ENCODE results near the gene SLC2A1. TPM values are rescaled to one million over a fixed set of nuclear protein-coding genes. Genes with fewer than 3 reads are reported as not detected.

SLC2A1 gene
- total RNA-seq, 2 donors from 2014 or later = 119 to 147 TPM

DNA sequence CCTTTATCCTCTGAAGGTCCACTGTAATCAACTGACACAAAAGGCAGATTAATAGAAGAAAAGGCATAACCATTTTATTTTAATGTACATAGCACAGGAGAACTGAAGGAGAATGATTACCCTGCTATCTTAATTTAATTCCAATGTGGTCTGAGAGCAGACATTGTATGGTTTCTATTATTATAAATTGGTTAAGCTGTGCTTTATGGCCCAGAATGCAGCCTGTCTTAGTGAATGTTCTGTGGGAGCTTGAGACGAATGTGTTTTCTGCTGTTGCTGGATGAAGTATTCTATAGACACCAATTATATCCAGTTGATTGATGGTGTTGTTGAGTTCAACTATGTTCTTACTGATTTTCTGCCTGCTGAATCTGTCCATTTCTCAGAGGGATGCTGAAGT lies 25.0 kb upstream of the SLC2A1 start:
- no peak for ATAC-seq (ENCODE audit: insufficient number of reproducible peaks, low FRiP score, low read depth)
- H3K4me3 ChIP-seq = no peak overlapping the region
- H3K36me3 ChIP-seq = no peaks in the 10 kb centered on the region
- H3K27ac ChIP-seq = no peak overlapping the region
- no peak for TF ChIP-seq CTCF (IDR thresholded peaks at IDR 0.05)
- H3K27me3 ChIP-seq (replicated peaks; ENCODE audit: insufficient read depth) = no peaks in the 10 kb centered on the region
- H3K9me3 ChIP-seq = no peaks in the 10 kb centered on the region
- H3K4me1 ChIP-seq (ENCODE audit: control insufficient read depth in 1 of 2, low read depth in 2 of 2) = no peaks in the 10 kb centered on the region
- DNase-seq (ENCODE audit: low spot score) = no peak

GRCh38 chr1:42983253-42983652 lies 24.6 kb upstream of the SLC2A1 start:
- no peak for TF ChIP-seq CTCF (IDR thresholded peaks at IDR 0.05)
- no peaks in the 10 kb centered on the region for H3K36me3 ChIP-seq

GRCh38 chr1:42982641-42983040 lies 24.0 kb upstream of the SLC2A1 start:
- no peak for TF ChIP-seq CTCF (IDR thresholded peaks at IDR 0.05)
- H3K4me3 ChIP-seq = no peak overlapping the region
- no peaks in the 10 kb centered on the region for H3K27me3 ChIP-seq (replicated peaks; ENCODE audit: insufficient read depth)
- no peaks in the 10 kb centered on the region for H3K36me3 ChIP-seq
- H3K27ac ChIP-seq = no peak overlapping the region
- no peaks in the 10 kb centered on the region for H3K4me1 ChIP-seq (ENCODE audit: control insufficient read depth in 1 of 2, low read depth in 2 of 2)
- ATAC-seq (ENCODE audit: insufficient number of reproducible peaks, low FRiP score, low read depth) (no peak), DNase-seq (ENCODE audit: low spot score) (no peak)
- no peaks in the 10 kb centered on the region for H3K9me3 ChIP-seq

More at GRCh38 chr1:42983253-42983652, 24.6 kb upstream of the SLC2A1 start:
- Histone ChIP-seq H3K4me3 (no peak overlapping the region), H3K4me1 (ENCODE audit: control insufficient read depth in 1 of 2, low read depth in 2 of 2) (no peaks in the 10 kb centered on the region), H3K9me3 (no peaks in the 10 kb centered on the region), H3K27me3 (replicated peaks; ENCODE audit: insufficient read depth) (no peaks in the 10 kb centered on the region), H3K27ac (no peak overlapping the region)
- DNase-seq (ENCODE audit: low spot score) (no peak), ATAC-seq (ENCODE audit: insufficient number of reproducible peaks, low FRiP score, low read depth) (no peak)

- DNase-seq (ENCODE audit: low spot score) (no peak), ATAC-seq (ENCODE audit: insufficient number of reproducible peaks, low FRiP score, low read depth) (no peak)
- Histone ChIP-seq H3K9me3 (no peaks in the 10 kb centered on the region), H3K36me3 (no peaks in the 10 kb centered on the region), H3K4me1 (ENCODE audit: control insufficient read depth in 1 of 2, low read depth in 2 of 2) (no peaks in the 10 kb centered on the region), H3K27me3 (replicated peaks; ENCODE audit: insufficient read depth) (no peaks in the 10 kb centered on the region), H3K4me3 (no peak overlapping the region), H3K27ac (no peak overlapping the region)
- TF ChIP-seq CTCF (IDR thresholded peaks at IDR 0.05) = no peak
These were observed 23.2 kb upstream of the SLC2A1 start for GRCh38 chr1:42981871-42982270.

- no peaks in the 10 kb centered on the region for H3K36me3 ChIP-seq
- H3K27ac ChIP-seq = no peak overlapping the region
- H3K4me1 ChIP-seq (ENCODE audit: control insufficient read depth in 1 of 2, low read depth in 2 of 2) = no peaks in the 10 kb centered on the region
- no peak for TF ChIP-seq CTCF (IDR thresholded peaks at IDR 0.05)
- no peaks in the 10 kb centered on the region for H3K27me3 ChIP-seq (replicated peaks; ENCODE audit: insufficient read depth)
- H3K4me3 ChIP-seq = no peak overlapping the region
- no peak for DNase-seq (ENCODE audit: low spot score)
- H3K9me3 ChIP-seq = no peaks in the 10 kb centered on the region
- no peak for ATAC-seq (ENCODE audit: insufficient number of reproducible peaks, low FRiP score, low read depth)
These were observed 22.7 kb upstream of the SLC2A1 start for GRCh38 chr1:42981255-42981805.
